Stimulated activated memory B cell treated with anti-CD40 and anti-IgM and Interleukin-4, amounts not matched to agents 10 μg/mL and 1 μg/mL and 100 μg/mL, for 72 hours (primary cell): ENCODE results near the gene GBE1.
"Not testable (repeated sequence)": the region's sequence is repeated elsewhere in the genome, so short reads cannot be mapped to it uniquely, and the experiment has no call there.

ENCODE experiments used
- ATAC-seq: fragments of 150-1000 bp; cut with Tn5 transposase; 2 replicates; pipeline ENCODE4 v1.10.0; 2021
- H3K27ac Mint-ChIP-seq: one replicate; pipeline ENCODE4 v1.8.0; 2022; ENCODE audit warnings: mild to moderate bottlenecking, mixed read lengths
- H3K27me3 Mint-ChIP-seq: one replicate; pipeline ENCODE4 v1.8.0; 2022; ENCODE audit warnings: mixed read lengths
- H3K36me3 Mint-ChIP-seq: one replicate; pipeline ENCODE4 v1.8.0; 2022; ENCODE audit warnings: mixed read lengths
- H3K4me1 Mint-ChIP-seq: one replicate; pipeline ENCODE4 v1.8.0; 2022; ENCODE audit warnings: mixed read lengths
- H3K4me3 Mint-ChIP-seq: one replicate; pipeline ENCODE4 v1.8.0; 2022; ENCODE audit warnings: mild to moderate bottlenecking, moderate library complexity, mixed read lengths
- H3K9me3 Mint-ChIP-seq: one replicate; pipeline ENCODE4 v1.8.0; 2022; ENCODE audit warnings: mixed read lengths

GBE1 gene

DNA sequence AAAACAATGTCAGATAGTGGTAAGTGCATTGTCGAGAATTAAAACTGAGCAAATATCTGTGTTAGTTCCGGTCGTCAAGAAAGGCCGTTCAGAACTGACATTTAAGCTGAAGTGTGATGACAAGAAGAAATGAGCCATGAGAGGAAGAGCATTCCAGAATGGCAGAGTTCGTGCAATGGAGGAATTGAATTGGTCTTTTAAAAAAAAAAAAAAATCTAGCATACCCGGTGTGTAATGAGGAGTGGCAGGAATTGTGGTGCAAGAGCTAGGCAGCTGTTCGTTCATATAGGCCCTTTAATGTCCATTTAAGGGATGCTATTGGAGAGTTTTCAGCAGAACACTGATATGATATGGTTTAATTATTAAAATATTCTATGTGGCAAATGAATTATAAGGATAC, 2.6 kb upstream of the GBE1 start:
- H3K36me3 Mint-ChIP-seq: peaks cover 5% of the 10 kb centered on the region
- peaks cover 1% of the 10 kb centered on the region for H3K9me3 Mint-ChIP-seq
- H3K27ac Mint-ChIP-seq: no peak overlapping the region
- H3K27me3 Mint-ChIP-seq: no peaks in the 10 kb centered on the region
- H3K4me1 Mint-ChIP-seq: peaks cover 28% of the 10 kb centered on the region
- ATAC-seq: no peak
- H3K4me3 Mint-ChIP-seq: no peak overlapping the region

DNA sequence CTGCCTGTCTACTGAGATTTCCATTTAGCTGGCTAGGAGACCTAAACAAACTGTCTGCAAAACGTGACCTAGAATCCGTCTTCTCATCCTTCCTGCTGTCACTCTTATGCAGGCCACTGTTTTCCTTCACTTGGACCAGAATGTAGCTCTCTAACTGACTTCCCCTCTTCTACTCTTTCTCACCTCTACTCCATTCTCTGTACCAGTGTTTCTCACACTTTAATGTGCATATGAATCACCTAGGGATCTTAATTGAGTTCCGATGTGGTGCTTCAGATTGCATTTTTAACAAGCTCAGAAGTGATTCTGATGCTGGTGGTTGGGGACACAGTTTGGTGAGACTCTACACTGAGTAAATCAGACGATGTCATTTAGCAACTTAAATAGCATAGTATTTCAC, 1.6 kb upstream of the GBE1 start:
- no peak for ATAC-seq
- Mint-ChIP-seq H3K27ac (no peak overlapping the region), H3K4me3 (peak overlapping the region; percentile 2), H3K36me3 (peaks cover 15% of the 10 kb centered on the region), H3K9me3 (peaks cover 6% of the 10 kb centered on the region), H3K4me1 (peaks cover 33% of the 10 kb centered on the region), H3K27me3 (no peaks in the 10 kb centered on the region)

- peaks cover 43% of the 10 kb centered on the region for H3K4me1 Mint-ChIP-seq
- no peaks in the 10 kb centered on the region for H3K27me3 Mint-ChIP-seq
- peak overlapping the region; percentile 98 for H3K27ac Mint-ChIP-seq
- ATAC-seq: no peak
- H3K36me3 Mint-ChIP-seq: peaks cover 24% of the 10 kb centered on the region
- peak overlapping the region; percentile 97 for H3K4me3 Mint-ChIP-seq
- peaks cover 6% of the 10 kb centered on the region for H3K9me3 Mint-ChIP-seq
Measured at GRCh38 chr3:81761904-81762580, 597 bp upstream of the GBE1 start.

DNA sequence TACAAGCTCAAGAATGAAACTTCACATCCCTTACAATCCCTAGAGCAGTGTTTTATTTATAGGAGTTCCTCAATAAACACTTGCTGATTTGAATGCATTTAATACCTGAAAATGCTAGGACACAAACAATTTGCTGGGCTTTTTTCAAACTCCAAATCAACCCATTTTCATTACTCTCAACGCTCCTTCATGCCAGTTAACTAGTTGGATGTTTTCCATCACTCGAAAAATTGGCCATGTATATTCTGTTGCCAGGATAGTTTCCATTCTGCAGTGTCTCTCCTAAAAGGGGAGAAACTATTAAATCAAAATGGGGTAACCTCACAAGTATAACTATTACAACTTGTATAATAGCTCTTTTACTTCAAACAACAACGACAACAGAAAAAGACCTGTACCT, 1.2 kb downstream of the GBE1 start:
- Mint-ChIP-seq H3K27ac (peak overlapping the region; percentile 98), H3K4me3 (peak overlapping the region; percentile 97), H3K36me3 (peaks cover 35% of the 10 kb centered on the region), H3K9me3 (peaks cover 6% of the 10 kb centered on the region), H3K27me3 (no peaks in the 10 kb centered on the region), H3K4me1 (peaks cover 42% of the 10 kb centered on the region)
- no peak for ATAC-seq

DNA sequence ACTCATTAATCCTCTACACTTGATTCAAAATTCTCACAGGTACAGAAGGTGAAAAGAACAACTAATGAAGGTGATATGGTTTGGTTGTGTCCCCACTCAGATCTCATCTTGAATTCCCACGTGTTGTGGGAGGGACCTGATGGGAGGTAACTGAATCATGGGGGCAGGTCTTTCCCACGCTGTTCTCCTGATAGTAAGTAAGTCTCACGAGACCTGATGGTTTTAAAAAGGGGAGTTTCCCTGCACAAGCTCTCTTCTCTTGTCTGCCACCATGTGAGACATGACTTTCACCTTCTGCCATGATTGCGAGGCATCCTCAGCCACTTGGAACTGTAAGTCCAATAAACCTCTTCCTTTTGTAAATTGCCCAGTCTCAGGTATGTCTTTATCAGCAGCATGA, 2.7 kb downstream of the GBE1 start:
- not testable (repeated sequence) for H3K4me3 Mint-ChIP-seq, ATAC-seq, H3K27ac Mint-ChIP-seq, H3K27me3 Mint-ChIP-seq
- peaks cover 48% of the 10 kb centered on the region for H3K36me3 Mint-ChIP-seq
- H3K4me1 Mint-ChIP-seq: peaks cover 45% of the 10 kb centered on the region
- H3K9me3 Mint-ChIP-seq: peaks cover 16% of the 10 kb centered on the region

GRCh38 chr3:81758275-81758674, 3.2 kb downstream of the GBE1 start:
- ATAC-seq: no peak
- peaks cover 49% of the 10 kb centered on the region for H3K36me3 Mint-ChIP-seq
- no peak overlapping the region for H3K4me3 Mint-ChIP-seq
- H3K4me1 Mint-ChIP-seq: peaks cover 45% of the 10 kb centered on the region
- no peak overlapping the region for H3K27ac Mint-ChIP-seq
- H3K27me3 Mint-ChIP-seq: no peaks in the 10 kb centered on the region
- peaks cover 16% of the 10 kb centered on the region for H3K9me3 Mint-ChIP-seq

GRCh38 chr3:81753416-81754027, 7.9 kb downstream of the GBE1 start:
- Mint-ChIP-seq H3K4me3 (no peak overlapping the region), H3K9me3 (peaks cover 11% of the 10 kb centered on the region), H3K4me1 (peaks cover 26% of the 10 kb centered on the region), H3K27ac (no peak overlapping the region), H3K27me3 (no peaks in the 10 kb centered on the region), H3K36me3 (peaks cover 51% of the 10 kb centered on the region)
- ATAC-seq: no peak

- ATAC-seq: no peak
- no peak overlapping the region for H3K4me3 Mint-ChIP-seq
- H3K9me3 Mint-ChIP-seq: peaks cover 11% of the 10 kb centered on the region
- no peaks in the 10 kb centered on the region for H3K27me3 Mint-ChIP-seq
- peaks cover 21% of the 10 kb centered on the region for H3K4me1 Mint-ChIP-seq
- no peak overlapping the region for H3K27ac Mint-ChIP-seq
- H3K36me3 Mint-ChIP-seq: peaks cover 46% of the 10 kb centered on the region
Measured at GRCh38 chr3:81752604-81753003, 8.8 kb downstream of the GBE1 start.

GRCh38 chr3:81749265-81749664, 12.2 kb downstream of the GBE1 start:
- Mint-ChIP-seq H3K27me3 (no peaks in the 10 kb centered on the region), H3K4me1 (peaks cover 7% of the 10 kb centered on the region), H3K4me3 (no peak overlapping the region), H3K36me3 (peaks cover 24% of the 10 kb centered on the region), H3K27ac (no peak overlapping the region), H3K9me3 (peaks cover 3% of the 10 kb centered on the region)
- no peak for ATAC-seq

- not testable (repeated sequence) for H3K27me3 Mint-ChIP-seq, H3K27ac Mint-ChIP-seq, ATAC-seq
Measured at GRCh38 chr3:81747280-81747679, 14.2 kb downstream of the GBE1 start.

DNA sequence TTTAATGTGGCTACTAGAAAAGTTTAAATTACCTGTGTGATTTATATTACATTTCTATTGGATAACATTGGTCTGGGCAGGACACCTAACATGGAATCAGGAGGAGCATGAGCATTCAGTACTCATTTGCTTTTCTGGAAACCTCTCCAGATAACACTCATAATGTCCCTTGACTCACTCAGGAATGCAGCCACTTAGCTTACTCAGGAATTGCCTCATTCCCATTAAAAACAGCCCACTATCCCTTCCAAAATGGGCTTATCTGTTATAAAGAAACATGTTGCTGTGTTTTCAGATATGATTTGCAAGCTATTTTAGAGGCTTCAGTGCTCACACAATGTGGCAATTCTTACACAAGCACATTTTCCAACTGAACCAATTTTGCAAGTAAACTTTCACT, 17.1 kb downstream of the GBE1 start:
- no peak overlapping the region for H3K4me3 Mint-ChIP-seq
- H3K27me3 Mint-ChIP-seq: no peaks in the 10 kb centered on the region
- peaks cover 34% of the 10 kb centered on the region for H3K4me1 Mint-ChIP-seq
- H3K9me3 Mint-ChIP-seq: no peaks in the 10 kb centered on the region
- H3K27ac Mint-ChIP-seq: no peak overlapping the region
- H3K36me3 Mint-ChIP-seq: peaks cover 18% of the 10 kb centered on the region
- no peak for ATAC-seq

More at GRCh38 chr3:81747280-81747679, 14.2 kb downstream of the GBE1 start:
- not testable (repeated sequence) for H3K9me3 Mint-ChIP-seq, H3K4me3 Mint-ChIP-seq
- peaks cover 29% of the 10 kb centered on the region for H3K36me3 Mint-ChIP-seq
- peaks cover 15% of the 10 kb centered on the region for H3K4me1 Mint-ChIP-seq

- H3K4me1 Mint-ChIP-seq: peaks cover 34% of the 10 kb centered on the region
- H3K27ac Mint-ChIP-seq: peak overlapping the region; percentile 8
- H3K27me3 Mint-ChIP-seq: no peaks in the 10 kb centered on the region
- no peaks in the 10 kb centered on the region for H3K9me3 Mint-ChIP-seq
- H3K36me3 Mint-ChIP-seq: peaks cover 18% of the 10 kb centered on the region
- no peak for ATAC-seq
- H3K4me3 Mint-ChIP-seq: no peak overlapping the region
Measured at GRCh38 chr3:81743096-81744025, 18.1 kb downstream of the GBE1 start.

DNA sequence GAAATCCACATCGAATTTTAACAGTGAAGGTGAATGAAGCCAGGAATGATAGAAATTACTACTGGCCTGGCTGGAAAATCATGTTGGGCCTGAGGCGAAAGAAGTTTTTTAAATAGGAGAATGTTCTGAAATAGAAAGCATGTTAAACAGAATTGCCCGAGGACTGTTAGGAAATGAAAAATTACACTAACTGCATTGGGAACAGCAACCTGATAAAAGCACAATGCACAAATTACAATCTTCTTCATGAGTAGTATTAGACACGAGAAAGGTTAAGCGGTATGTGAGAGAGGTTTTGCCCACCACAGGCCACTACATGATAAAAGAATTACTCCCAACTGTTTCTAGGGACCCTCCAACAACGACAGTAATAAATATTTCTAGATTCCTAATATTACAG, 18.9 kb downstream of the GBE1 start:
- H3K9me3 Mint-ChIP-seq: no peaks in the 10 kb centered on the region
- no peaks in the 10 kb centered on the region for H3K27me3 Mint-ChIP-seq
- H3K36me3 Mint-ChIP-seq: peaks cover 13% of the 10 kb centered on the region
- ATAC-seq: no peak
- no peak overlapping the region for H3K27ac Mint-ChIP-seq
- H3K4me1 Mint-ChIP-seq: peaks cover 30% of the 10 kb centered on the region
- H3K4me3 Mint-ChIP-seq: no peak overlapping the region

GRCh38 chr3:81741216-81741615, 20.2 kb downstream of the GBE1 start:
- no peak for ATAC-seq
- Mint-ChIP-seq H3K9me3 (no peaks in the 10 kb centered on the region), H3K36me3 (peaks cover 10% of the 10 kb centered on the region), H3K27me3 (no peaks in the 10 kb centered on the region), H3K27ac (no peak overlapping the region), H3K4me3 (no peak overlapping the region), H3K4me1 (peaks cover 34% of the 10 kb centered on the region)

DNA sequence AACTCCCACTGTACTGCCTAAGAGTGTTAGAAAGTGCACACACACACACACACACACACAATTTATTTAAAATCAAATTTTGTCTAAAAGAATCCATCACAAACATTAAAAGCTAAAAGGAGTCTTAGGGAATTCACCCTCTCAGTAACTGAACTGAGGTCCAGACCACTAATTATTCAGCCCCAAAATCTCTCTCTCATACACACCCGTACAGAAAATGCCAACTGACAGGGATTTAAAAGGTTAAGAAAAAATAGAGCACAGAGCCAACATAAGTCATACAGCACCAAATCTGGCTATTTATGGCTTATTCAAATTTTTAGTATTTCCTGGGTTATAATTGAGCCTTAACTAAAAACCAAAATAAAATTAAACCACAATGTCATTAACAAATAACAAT, 20.7 kb downstream of the GBE1 start:
- H3K36me3 Mint-ChIP-seq: peaks cover 10% of the 10 kb centered on the region
- peaks cover 34% of the 10 kb centered on the region for H3K4me1 Mint-ChIP-seq

More for the DNA sequence above, 20.7 kb downstream of the GBE1 start:
- no peak for ATAC-seq
- Mint-ChIP-seq H3K9me3 (no peaks in the 10 kb centered on the region), H3K27me3 (no peaks in the 10 kb centered on the region), H3K4me3 (no peak overlapping the region), H3K27ac (no peak overlapping the region)
